GM12878 (cell line): ENCODE data around the gene MARCHF2.
"Not testable (repeated sequence)": the region's sequence is repeated elsewhere in the genome, so short reads cannot be mapped to it uniquely, and the experiment has no call there.

ENCODE experiments used
- CBX3 ChIP-seq: fragments of 200-600 bp; sonication (generic); IDR thresholded peaks from 2 replicates; pipeline ENCODE4 v1.6.1; 2016; ENCODE audit warnings: low read depth, borderline replicate concordance
- CTCF ChIP-seq, 3 experiments: IDR thresholded peaks in 2 of 3; conservative IDR thresholded peaks in 1 of 3; 2 replicates each; pipeline ENCODE4 v1.5.1; 2011; ENCODE audit warnings: low read depth in 3 of 3, low read length in 3 of 3, mild to moderate bottlenecking in 3 of 3, control low read depth in 2 of 3, moderate library complexity in 2 of 3, inconsistent platforms in 1 of 3, mixed read lengths in 1 of 3; ENCODE audit not compliant: control insufficient read depth in 2 of 3, insufficient read depth in 1 of 3; ENCODE audit errors: extremely low read depth in 1 of 3
- EGR1 ChIP-seq, 2 experiments: IDR thresholded peaks; 1 replicate in 1 of 2; 2 replicates in 1 of 2; pipeline ENCODE4 v1.6.1; 2011 to 2012; ENCODE audit warnings: low read depth in 2 of 2, low read length in 2 of 2, borderline replicate concordance in 1 of 2, mild to moderate bottlenecking in 1 of 2, moderate library complexity in 1 of 2
- ELK1 ChIP-seq: IDR thresholded peaks from 2 replicates; pipeline ENCODE4 v1.6.1; 2012; ENCODE audit warnings: low read depth, low read length, improper control_type of control experiment
- EZH2 ChIP-seq: IDR thresholded peaks from 2 replicates; pipeline ENCODE4 v1.6.1; 2012; ENCODE audit warnings: low read depth, mild to moderate bottlenecking, control low read depth, inconsistent platforms, low read length, borderline replicate concordance; ENCODE audit not compliant: control insufficient read depth
- FOS ChIP-seq: IDR thresholded peaks from 3 replicates; pipeline ENCODE4 v1.6.1; 2011; ENCODE audit warnings: borderline replicate concordance; ENCODE audit not compliant: insufficient read length; ENCODE audit errors: extremely low read depth
- MTA3 ChIP-seq: IDR thresholded peaks from 2 replicates; pipeline ENCODE4 v1.6.1; 2012; ENCODE audit warnings: low read length, inconsistent platforms, borderline replicate concordance
- NFYB ChIP-seq: IDR thresholded peaks from 2 replicates; pipeline ENCODE4 v1.6.1; 2011; ENCODE audit warnings: low read depth, mild to moderate bottlenecking, low read length, improper control_type of control experiment, moderate library complexity; ENCODE audit not compliant: insufficient read depth
- RFX5 ChIP-seq: IDR thresholded peaks from 2 replicates; pipeline ENCODE4 v1.6.1; 2011; ENCODE audit warnings: low read depth, low read length, improper control_type of control experiment
- SMAD1 ChIP-seq: fragments of 450-650 bp; IDR thresholded peaks from 2 replicates; pipeline ENCODE4 v1.6.1; 2018; ENCODE audit warnings: mild to moderate bottlenecking, low read depth; ENCODE audit not compliant: partially characterized antibody
- TCF7 ChIP-seq: IDR thresholded peaks from 2 replicates; pipeline ENCODE4 v1.6.1; 2014; ENCODE audit warnings: antibody characterized with exemption, borderline replicate concordance
- ZBTB33 ChIP-seq: fragments of 450-650 bp; IDR thresholded peaks from 2 replicates; pipeline ENCODE4 v1.6.1; 2017; ENCODE audit warnings: mild to moderate bottlenecking
- ZSCAN29 ChIP-seq: fragments of 450-650 bp; IDR thresholded peaks from 2 replicates; pipeline ENCODE4 v1.6.1; 2017; ENCODE audit warnings: mild to moderate bottlenecking, moderate library complexity

- TF ChIP-seq EZH2; SMAD1; NFYB; CBX3; CTCF (IDR thresholded peaks at IDR 0.05 in 2 of 3, conservative IDR thresholded peaks at IDR 0.05 in 1 of 3; ENCODE audit: control insufficient read depth in 2 of 3, extremely low read depth in 1 of 3, insufficient read depth in 1 of 3, low read depth in 3 of 3, low read length in 3 of 3); TCF7; ZBTB33; RFX5; ELK1; ZSCAN29; MTA3; EGR1 (IDR thresholded peaks at IDR 0.05; ENCODE audit: borderline replicate concordance in 1 of 2, low read depth in 2 of 2, low read length in 2 of 2); FOS: not testable (repeated sequence)
These were observed 36.6 kb upstream of the MARCHF2 start for GRCh38 chr19:8376373-8376974.
